Measurements from ENCODE around the gene SLAMF7. TPM values are rescaled to one million over a fixed set of nuclear protein-coding genes. Genes with fewer than 3 reads are reported as not detected.
A peak's percentile ranks its signal among the peaks of the same experiment; 100 is the strongest.

Gene SLAMF7
- total and polyA plus RNA-seq, 10 of the 15 experiments (the other 5 are each of a cell fraction or from before 2014, with no cell fraction given), result 66.6 to 284 (median 108) TPM

- TF ChIP-seq ZBTB4 (CRISPR knock-in tag; IDR thresholded peaks at IDR 0.05), result no peak
- no peak for TF ChIP-seq SMARCA5 (IDR thresholded peaks at IDR 0.05)
- peak; percentile 97 for TF ChIP-seq NBN (IDR thresholded peaks at IDR 0.05)
- TF ChIP-seq TCF7 (IDR thresholded peaks at IDR 0.05; ENCODE audit: borderline replicate concordance), result no peak
- TF ChIP-seq YBX1 (IDR thresholded peaks at IDR 0.05), result no peak
- TF ChIP-seq, protein P1, sequence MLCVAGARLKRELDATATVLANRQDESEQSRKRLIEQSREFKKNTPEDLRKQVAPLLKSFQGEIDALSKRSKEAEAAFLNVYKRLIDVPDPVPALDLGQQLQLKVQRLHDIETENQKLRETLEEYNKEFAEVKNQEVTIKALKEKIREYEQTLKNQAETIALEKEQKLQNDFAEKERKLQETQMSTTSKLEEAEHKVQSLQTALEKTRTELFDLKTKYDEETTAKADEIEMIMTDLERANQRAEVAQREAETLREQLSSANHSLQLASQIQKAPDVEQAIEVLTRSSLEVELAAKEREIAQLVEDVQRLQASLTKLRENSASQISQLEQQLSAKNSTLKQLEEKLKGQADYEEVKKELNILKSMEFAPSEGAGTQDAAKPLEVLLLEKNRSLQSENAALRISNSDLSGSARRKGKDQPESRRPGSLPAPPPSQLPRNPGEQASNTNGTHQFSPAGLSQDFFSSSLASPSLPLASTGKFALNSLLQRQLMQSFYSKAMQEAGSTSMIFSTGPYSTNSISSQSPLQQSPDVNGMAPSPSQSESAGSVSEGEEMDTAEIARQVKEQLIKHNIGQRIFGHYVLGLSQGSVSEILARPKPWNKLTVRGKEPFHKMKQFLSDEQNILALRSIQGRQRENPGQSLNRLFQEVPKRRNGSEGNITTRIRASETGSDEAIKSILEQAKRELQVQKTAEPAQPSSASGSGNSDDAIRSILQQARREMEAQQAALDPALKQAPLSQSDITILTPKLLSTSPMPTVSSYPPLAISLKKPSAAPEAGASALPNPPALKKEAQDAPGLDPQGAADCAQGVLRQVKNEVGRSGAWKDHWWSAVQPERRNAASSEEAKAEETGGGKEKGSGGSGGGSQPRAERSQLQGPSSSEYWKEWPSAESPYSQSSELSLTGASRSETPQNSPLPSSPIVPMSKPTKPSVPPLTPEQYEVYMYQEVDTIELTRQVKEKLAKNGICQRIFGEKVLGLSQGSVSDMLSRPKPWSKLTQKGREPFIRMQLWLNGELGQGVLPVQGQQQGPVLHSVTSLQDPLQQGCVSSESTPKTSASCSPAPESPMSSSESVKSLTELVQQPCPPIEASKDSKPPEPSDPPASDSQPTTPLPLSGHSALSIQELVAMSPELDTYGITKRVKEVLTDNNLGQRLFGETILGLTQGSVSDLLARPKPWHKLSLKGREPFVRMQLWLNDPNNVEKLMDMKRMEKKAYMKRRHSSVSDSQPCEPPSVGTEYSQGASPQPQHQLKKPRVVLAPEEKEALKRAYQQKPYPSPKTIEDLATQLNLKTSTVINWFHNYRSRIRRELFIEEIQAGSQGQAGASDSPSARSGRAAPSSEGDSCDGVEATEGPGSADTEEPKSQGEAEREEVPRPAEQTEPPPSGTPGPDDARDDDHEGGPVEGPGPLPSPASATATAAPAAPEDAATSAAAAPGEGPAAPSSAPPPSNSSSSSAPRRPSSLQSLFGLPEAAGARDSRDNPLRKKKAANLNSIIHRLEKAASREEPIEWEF (IDR thresholded peaks at IDR 0.05; ENCODE audit: insufficient replicate concordance, low read depth, low read length), result peak; percentile 60
- no peak for TF ChIP-seq E2F4 (IDR thresholded peaks at IDR 0.05; ENCODE audit: low read depth, low read length)
- TF ChIP-seq PBX3 (IDR thresholded peaks at IDR 0.05; ENCODE audit: insufficient replicate concordance, low read depth, low read length), result peak; percentile 27
- TF ChIP-seq BCL11A (IDR thresholded peaks at IDR 0.05; ENCODE audit: low read depth, low read length), result peak; percentile 91
- TF ChIP-seq MTA3 (IDR thresholded peaks at IDR 0.05; ENCODE audit: borderline replicate concordance, low read length), result peak; percentile 95; the same call in 1 of the 2 replicates
- peak; percentile 79; the same call in 1 of the 2 replicates for TF ChIP-seq MAX (IDR thresholded peaks at IDR 0.05; ENCODE audit: low read depth, low read length)
- no peak for TF ChIP-seq CBX3 (IDR thresholded peaks at IDR 0.05; ENCODE audit: borderline replicate concordance, low read depth)
- peak in 1 of 2 experiments; percentile 57; a peak in 1 of 4 replicates for TF ChIP-seq CEBPB (IDR thresholded peaks at IDR 0.05; ENCODE audit: borderline replicate concordance in 1 of 2, low read depth in 2 of 2, low read length in 2 of 2)
- TF ChIP-seq BRCA1 (IDR thresholded peaks at IDR 0.05; ENCODE audit: low read depth, low read length), result no peak
- TF ChIP-seq ZSCAN29 (IDR thresholded peaks at IDR 0.05), result no peak
- TF ChIP-seq BMI1 (IDR thresholded peaks at IDR 0.05; ENCODE audit: borderline replicate concordance), result 0 out of 2 replicates have a peak, but pooled peaks have one; percentile 50
- 0 out of 2 replicates have a peak, but pooled peaks have one; percentile 45 for TF ChIP-seq PML (IDR thresholded peaks at IDR 0.05; ENCODE audit: low read length)
- TF ChIP-seq NR2C2 (IDR thresholded peaks at IDR 0.05; ENCODE audit: borderline replicate concordance, control insufficient read depth, insufficient read length, low read depth), result no peak
- TF ChIP-seq BHLHE40 (IDR thresholded peaks at IDR 0.05; ENCODE audit: borderline replicate concordance in 1 of 2, low read depth in 2 of 2, low read length in 1 of 2), result peak; percentile 100
- peak; percentile 50; the same call in 1 of the 2 replicates for TF ChIP-seq ESRRA (IDR thresholded peaks at IDR 0.05; ENCODE audit: low read length)
Measured at GRCh38 chr1:160795951-160796383, 56.9 kb downstream of the SLAMF7 start, which contains the start of gene LY9 (continued).

All from GM12878 (cell line).